ENCODE measurements around the gene NR3C2.

The NR3C2 gene

DNA sequence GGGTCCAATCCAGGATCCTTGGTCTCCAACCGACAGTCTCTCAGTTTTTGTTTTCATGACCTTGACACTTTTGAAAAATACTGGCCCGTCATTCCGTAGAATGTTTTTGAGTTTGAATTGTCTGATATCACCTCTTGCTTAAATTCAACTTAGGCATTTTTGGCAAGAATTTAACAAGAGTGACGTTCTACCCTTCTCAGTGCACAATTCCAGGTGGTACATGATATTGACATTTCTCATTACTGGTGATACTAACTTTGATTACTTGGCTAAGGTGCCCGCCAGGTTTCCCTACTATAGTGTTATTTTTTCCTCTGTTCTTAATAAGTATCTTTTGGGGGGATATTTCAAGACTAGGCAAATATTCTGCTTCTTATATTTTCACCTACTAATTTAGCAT, 215.1 kb downstream of the NR3C2 start:
- TF ChIP-seq, protein P1, sequence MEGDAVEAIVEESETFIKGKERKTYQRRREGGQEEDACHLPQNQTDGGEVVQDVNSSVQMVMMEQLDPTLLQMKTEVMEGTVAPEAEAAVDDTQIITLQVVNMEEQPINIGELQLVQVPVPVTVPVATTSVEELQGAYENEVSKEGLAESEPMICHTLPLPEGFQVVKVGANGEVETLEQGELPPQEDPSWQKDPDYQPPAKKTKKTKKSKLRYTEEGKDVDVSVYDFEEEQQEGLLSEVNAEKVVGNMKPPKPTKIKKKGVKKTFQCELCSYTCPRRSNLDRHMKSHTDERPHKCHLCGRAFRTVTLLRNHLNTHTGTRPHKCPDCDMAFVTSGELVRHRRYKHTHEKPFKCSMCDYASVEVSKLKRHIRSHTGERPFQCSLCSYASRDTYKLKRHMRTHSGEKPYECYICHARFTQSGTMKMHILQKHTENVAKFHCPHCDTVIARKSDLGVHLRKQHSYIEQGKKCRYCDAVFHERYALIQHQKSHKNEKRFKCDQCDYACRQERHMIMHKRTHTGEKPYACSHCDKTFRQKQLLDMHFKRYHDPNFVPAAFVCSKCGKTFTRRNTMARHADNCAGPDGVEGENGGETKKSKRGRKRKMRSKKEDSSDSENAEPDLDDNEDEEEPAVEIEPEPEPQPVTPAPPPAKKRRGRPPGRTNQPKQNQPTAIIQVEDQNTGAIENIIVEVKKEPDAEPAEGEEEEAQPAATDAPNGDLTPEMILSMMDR (conservative IDR thresholded peaks at IDR 0.05; ENCODE audit: low read depth, low read length), result no peak
- Histone ChIP-seq H3K4me1 (ENCODE audit: low read depth, poor library complexity, severe bottlenecking) (no peaks in the 10 kb centered on the region), H3K36me3 (ENCODE audit: insufficient read depth) (no peaks in the 10 kb centered on the region), H3K4me3 (IDR thresholded peaks at IDR 0.05; ENCODE audit: insufficient read depth, low read depth, low read length) (no peak overlapping the region), H4K20me1 (ENCODE audit: insufficient read depth) (no peaks in the 10 kb centered on the region), H3K79me2 (ENCODE audit: insufficient read depth, low read depth) (no peaks in the 10 kb centered on the region), H3K9ac (no peak overlapping the region), H2AFZ (ENCODE audit: low read depth) (no peak overlapping the region), H3K4me2 (no peak overlapping the region), H3K27ac (no peak overlapping the region), H3K27me3 (ENCODE audit: insufficient read depth, low read depth) (no peaks in the 10 kb centered on the region)

DNA sequence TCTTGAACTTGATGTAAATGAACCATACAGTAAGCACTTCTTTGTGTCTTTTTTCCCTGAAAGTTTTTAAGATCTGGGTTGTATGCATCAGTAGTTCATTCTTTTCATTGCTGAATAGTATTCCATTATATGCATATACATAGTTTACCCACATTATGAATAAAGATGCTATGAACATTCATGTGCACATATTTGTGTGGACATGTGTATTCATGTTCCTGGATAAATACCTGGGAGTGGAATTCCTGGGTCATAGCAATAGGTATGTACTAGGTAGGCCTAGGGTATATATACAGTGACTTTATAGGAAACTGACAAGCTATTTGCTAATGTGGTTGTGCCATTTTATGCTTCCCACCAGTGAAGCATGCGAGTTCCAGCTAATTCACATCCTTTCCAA, 215.9 kb downstream of the NR3C2 start:
- no peak overlapping the region for H3K4me3 ChIP-seq (IDR thresholded peaks at IDR 0.05; ENCODE audit: insufficient read depth, low read depth, low read length)
- H3K36me3 ChIP-seq (ENCODE audit: insufficient read depth), result no peaks in the 10 kb centered on the region
- H3K9ac ChIP-seq, result no peak overlapping the region
- H3K27me3 ChIP-seq (ENCODE audit: insufficient read depth, low read depth), result no peaks in the 10 kb centered on the region
- H2AFZ ChIP-seq (ENCODE audit: low read depth), result no peak overlapping the region
- TF ChIP-seq, protein P1 (conservative IDR thresholded peaks at IDR 0.05; ENCODE audit: low read depth, low read length), result no peak
- H3K79me2 ChIP-seq (ENCODE audit: insufficient read depth, low read depth), result no peaks in the 10 kb centered on the region
- no peak overlapping the region for H3K27ac ChIP-seq
- no peaks in the 10 kb centered on the region for H3K4me1 ChIP-seq (ENCODE audit: low read depth, poor library complexity, severe bottlenecking)
- H3K4me2 ChIP-seq, result no peak overlapping the region
- no peaks in the 10 kb centered on the region for H4K20me1 ChIP-seq (ENCODE audit: insufficient read depth)

DNA sequence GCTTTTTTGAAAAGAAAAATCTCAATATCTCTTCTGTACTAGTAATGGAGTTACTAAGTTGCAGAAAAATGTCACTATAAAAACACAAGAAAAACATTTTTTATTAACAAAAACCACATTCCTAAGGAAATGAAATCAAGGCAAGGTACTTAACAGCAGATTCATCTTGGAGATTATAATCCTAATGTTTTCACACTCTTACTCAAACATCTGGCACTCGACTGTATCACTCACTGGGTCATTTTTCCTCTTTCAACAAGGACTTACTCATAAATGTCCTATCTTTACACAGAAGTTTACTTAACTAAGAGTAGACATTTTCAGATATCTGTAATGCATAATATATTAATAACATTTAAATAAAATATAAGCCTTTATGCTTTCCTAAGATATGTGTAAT, 216.6 kb downstream of the NR3C2 start:
- Histone ChIP-seq H3K4me3 (IDR thresholded peaks at IDR 0.05; ENCODE audit: insufficient read depth, low read depth, low read length) (no peak overlapping the region), H2AFZ (ENCODE audit: low read depth) (no peak overlapping the region), H3K4me2 (no peak overlapping the region), H3K27me3 (ENCODE audit: insufficient read depth, low read depth) (no peaks in the 10 kb centered on the region), H4K20me1 (ENCODE audit: insufficient read depth) (no peaks in the 10 kb centered on the region), H3K4me1 (ENCODE audit: low read depth, poor library complexity, severe bottlenecking) (no peaks in the 10 kb centered on the region), H3K36me3 (ENCODE audit: insufficient read depth) (no peaks in the 10 kb centered on the region), H3K9ac (no peak overlapping the region), H3K27ac (no peak overlapping the region), H3K79me2 (ENCODE audit: insufficient read depth, low read depth) (no peaks in the 10 kb centered on the region)
- TF ChIP-seq, protein P1 (conservative IDR thresholded peaks at IDR 0.05; ENCODE audit: low read depth, low read length), result no peak

DNA sequence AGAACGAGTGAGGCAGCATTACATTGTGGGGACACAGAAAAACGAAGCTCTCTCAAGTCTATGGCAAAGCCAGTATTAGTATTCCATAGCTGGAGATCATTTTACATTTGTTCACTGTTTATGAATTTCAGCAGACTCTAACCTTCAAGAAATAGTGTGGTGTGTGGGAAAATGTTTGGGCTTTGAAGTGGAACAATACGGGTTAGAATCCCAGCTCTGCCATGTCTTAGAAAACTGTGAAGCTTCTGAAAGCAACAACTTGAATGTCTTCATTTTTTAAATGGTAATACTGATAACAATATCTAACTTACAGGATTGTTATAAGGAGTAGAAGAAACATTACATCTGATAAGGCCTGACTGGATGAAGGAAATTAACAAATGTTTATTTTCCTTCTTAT, 217.7 kb downstream of the NR3C2 start:
- TF ChIP-seq, protein P1 (conservative IDR thresholded peaks at IDR 0.05; ENCODE audit: low read depth, low read length), result no peak
- H3K4me2 ChIP-seq, result no peak overlapping the region
- H4K20me1 ChIP-seq (ENCODE audit: insufficient read depth), result no peaks in the 10 kb centered on the region
- no peak overlapping the region for H2AFZ ChIP-seq (ENCODE audit: low read depth)
- H3K9ac ChIP-seq, result no peak overlapping the region
- no peak overlapping the region for H3K4me3 ChIP-seq (IDR thresholded peaks at IDR 0.05; ENCODE audit: insufficient read depth, low read depth, low read length)
- H3K27ac ChIP-seq, result no peak overlapping the region
- H3K79me2 ChIP-seq (ENCODE audit: insufficient read depth, low read depth), result no peaks in the 10 kb centered on the region
- no peaks in the 10 kb centered on the region for H3K27me3 ChIP-seq (ENCODE audit: insufficient read depth, low read depth)
- no peaks in the 10 kb centered on the region for H3K4me1 ChIP-seq (ENCODE audit: low read depth, poor library complexity, severe bottlenecking)
- H3K36me3 ChIP-seq (ENCODE audit: insufficient read depth), result no peaks in the 10 kb centered on the region

Measured in KMS-11 (cell line).